ENCODE results near the gene FGD4.

GRCh38 chr12:32443491-32443890 lies 44.1 kb downstream of the FGD4 start:
- TF ChIP-seq, protein P1, sequence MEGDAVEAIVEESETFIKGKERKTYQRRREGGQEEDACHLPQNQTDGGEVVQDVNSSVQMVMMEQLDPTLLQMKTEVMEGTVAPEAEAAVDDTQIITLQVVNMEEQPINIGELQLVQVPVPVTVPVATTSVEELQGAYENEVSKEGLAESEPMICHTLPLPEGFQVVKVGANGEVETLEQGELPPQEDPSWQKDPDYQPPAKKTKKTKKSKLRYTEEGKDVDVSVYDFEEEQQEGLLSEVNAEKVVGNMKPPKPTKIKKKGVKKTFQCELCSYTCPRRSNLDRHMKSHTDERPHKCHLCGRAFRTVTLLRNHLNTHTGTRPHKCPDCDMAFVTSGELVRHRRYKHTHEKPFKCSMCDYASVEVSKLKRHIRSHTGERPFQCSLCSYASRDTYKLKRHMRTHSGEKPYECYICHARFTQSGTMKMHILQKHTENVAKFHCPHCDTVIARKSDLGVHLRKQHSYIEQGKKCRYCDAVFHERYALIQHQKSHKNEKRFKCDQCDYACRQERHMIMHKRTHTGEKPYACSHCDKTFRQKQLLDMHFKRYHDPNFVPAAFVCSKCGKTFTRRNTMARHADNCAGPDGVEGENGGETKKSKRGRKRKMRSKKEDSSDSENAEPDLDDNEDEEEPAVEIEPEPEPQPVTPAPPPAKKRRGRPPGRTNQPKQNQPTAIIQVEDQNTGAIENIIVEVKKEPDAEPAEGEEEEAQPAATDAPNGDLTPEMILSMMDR (IDR thresholded peaks at IDR 0.05) = no peak
- TF ChIP-seq POLR2A (IDR thresholded peaks at IDR 0.05) (no peak), EP300 (IDR thresholded peaks at IDR 0.05) (no peak), POLR2AphosphoS5 (IDR thresholded peaks at IDR 0.05) (no peak)
